COR-L47 (cell line): ENCODE measurements around the gene DIPK2B.

Experiments
- DNase-seq: peaks from one replicate; lab custom pipeline; 2025; lab: John Stamatoyannopoulos, UW

Gene DIPK2B, protein sequence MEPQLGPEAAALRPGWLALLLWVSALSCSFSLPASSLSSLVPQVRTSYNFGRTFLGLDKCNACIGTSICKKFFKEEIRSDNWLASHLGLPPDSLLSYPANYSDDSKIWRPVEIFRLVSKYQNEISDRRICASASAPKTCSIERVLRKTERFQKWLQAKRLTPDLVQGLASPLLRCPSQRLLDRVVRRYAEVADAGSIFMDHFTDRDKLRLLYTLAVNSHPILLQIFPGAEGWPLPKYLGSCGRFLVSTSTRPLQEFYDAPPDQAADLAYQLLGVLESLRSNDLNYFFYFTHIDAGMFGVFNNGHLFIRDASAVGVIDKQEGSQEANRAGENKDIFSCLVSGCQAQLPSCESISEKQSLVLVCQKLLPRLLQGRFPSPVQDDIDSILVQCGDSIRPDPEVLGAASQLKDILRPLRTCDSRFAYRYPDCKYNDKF

DNA sequence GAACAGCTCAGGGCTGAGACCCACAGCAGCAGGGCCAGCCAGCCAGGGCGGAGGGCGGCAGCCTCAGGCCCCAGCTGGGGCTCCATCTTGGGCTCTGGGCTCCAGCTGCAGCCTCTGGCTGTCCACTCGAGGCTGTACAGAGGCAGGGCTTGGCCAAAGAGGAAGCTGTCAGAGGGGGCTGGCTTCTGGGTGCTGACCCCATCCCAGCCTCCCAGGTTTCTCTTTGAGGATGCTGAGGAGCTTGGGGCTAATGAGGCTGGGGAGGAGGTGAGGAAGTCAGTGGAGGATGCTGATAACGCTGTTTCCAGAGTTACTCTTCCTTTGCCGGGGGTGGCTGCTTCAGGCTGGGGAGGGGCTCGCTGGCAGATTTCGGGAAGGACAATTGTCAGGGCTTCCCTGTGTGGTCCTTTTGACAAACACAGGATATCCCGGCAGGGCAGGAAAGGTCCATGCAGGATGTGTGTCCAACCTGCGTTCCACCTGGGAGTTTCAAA lies at the start of gene DIPK2B:
Gene DIPK2B (minus strand): TSS at position 136 of the 494 bp plus-strand sequence. CDS start 50 bp downstream, at position 86.
- DNase-seq = no peak

- DNase-seq = no peak
Observed at GRCh38 chrX:45240301-45240700, 39.6 kb upstream of the DIPK2B start.

GRCh38 chrX:45238489-45238888 lies 37.8 kb upstream of the DIPK2B start:
- DNase-seq = no peak

DNA sequence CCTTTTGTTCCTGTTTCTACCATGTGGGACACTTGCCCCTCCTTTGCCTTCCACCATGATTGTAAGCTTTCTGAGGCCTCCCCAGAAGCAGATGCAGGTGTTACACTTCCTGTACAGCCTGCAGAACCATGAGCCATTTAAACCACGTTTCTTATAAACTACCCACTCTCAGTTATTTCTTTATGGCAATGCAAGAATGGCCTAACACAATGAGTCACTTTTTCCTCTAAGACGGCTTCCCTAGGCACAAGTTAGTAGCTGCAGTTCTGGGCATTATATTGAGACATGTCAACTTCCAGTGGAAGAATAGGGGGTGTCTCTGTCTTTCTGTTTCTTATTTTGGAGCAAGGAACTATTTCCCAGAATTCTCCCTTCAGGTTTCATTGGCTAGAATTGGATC lies 32.9 kb upstream of the DIPK2B start:
- no peak for DNase-seq

DNA sequence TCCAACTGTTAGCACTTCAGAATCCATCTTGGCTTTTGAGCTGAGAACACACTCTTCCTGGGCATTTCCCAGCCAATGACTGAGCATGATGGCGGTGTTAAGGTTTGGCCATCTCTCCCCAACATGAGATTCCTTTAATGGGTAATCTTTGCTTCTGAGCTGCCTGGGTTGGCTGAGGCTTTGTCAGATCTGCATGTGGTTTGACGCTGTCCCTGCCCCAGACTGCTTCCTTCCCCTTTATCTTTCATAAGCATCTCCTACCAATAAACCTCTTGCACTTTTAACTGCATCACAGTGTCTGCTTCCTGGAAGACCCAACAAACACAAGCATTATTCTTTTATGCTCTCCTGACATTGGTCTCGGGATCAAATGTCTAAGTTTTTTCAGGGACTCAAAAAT lies 31.5 kb upstream of the DIPK2B start:
- DNase-seq = no peak

GRCh38 chrX:45230410-45230809 lies 29.7 kb upstream of the DIPK2B start:
- no peak for DNase-seq

GRCh38 chrX:45229348-45229747 lies 28.7 kb upstream of the DIPK2B start:
- DNase-seq = no peak

DNA sequence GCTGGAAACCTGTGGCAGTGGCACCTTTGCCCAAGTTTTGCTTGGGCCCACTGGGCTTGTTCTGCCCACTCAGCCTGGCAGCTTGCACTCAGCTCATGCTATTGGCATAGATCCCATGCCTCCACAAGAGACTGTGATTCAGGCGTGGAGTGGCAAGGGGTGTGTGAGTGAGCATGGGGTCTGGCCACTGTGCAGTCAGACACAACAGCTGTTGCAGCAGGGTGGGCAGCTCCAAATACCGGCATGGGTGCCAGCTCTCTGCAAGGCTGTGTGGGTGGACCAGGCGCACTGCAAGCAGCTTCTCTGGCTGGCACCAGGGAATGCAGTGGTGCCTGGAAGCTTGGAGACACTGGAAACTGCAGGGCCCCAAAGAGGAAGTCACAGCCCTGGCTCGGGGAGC lies 27.4 kb upstream of the DIPK2B start:
- no peak for DNase-seq

GRCh38 chrX:45208121-45208856 lies 7.6 kb upstream of the DIPK2B start:
- no peak for DNase-seq

GRCh38 chrX:45202171-45202570 lies 1.5 kb upstream of the DIPK2B start:
- no peak for DNase-seq

DNA sequence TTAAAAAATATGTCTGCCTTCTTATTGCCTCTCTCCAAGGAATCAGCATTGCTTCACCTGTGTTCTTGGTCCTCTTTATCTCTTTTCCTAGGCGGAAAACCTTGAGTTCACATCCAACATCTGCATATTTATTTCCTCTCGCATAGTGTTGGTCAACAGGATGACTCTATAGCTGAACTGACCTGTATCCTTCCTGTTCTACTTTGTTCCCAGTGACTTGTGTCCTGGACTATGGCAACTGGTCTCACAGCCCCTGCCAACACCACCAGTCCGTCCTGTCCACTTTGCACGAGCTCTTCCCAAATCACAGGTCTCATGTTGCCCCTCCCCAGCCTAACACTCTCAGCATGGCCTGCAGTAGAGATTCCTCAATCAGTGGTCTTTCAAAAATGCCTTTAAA lies 2.0 kb downstream of the DIPK2B start:
- DNase-seq = no peak

- no peak for DNase-seq
Observed at GRCh38 chrX:45198301-45198700, 2.4 kb downstream of the DIPK2B start.

- DNase-seq = no peak
Observed at GRCh38 chrX:45196701-45197100, 4.0 kb downstream of the DIPK2B start.

GRCh38 chrX:45191820-45192409 lies 8.8 kb downstream of the DIPK2B start:
- DNase-seq = no peak

GRCh38 chrX:45191383-45191782 lies 9.3 kb downstream of the DIPK2B start:
- no peak for DNase-seq

DNA sequence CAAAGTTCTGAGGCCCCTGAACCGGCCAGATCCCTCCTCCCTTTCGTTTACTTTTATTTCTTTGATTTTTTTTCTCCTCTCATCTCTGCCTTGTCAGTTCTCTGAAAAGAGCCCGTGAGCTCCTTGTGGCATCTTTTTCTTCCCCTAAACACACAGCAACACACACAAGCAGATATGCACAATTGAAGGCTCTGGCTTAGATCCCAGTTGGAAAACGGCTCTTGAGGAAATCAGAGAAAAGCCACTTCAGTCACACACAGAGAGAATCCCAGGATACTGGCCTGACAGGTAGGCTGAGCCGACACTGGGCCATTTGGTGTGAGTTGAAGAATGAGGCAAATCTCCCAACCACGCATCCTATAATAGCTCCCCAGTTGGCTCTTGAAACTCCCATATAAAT lies 12.9 kb downstream of the DIPK2B start:
- no peak for DNase-seq

GRCh38 chrX:45186643-45187026 lies 14.0 kb downstream of the DIPK2B start:
- no peak for DNase-seq

- no peak for DNase-seq
Observed at GRCh38 chrX:45184211-45184610, 16.5 kb downstream of the DIPK2B start.

DNA sequence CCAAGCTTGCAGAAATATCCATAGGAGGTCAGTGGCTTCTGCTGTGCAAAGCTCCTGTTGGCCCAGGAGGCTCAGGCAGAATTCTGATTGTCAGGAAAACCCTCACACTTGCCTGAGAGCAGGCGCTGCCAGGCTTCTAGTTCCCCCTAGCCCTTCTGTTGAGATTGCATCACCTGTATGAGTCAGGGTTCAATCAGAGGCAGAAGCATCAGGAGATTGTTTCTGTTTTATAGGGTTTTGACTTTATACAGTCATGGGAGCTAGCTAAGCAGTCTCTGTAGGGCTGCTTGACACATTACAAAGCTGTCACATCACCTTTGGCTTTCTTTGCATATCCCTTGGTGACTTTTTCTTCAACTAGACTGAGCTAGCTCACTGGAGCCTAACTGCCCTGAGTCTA lies 27.8 kb downstream of the DIPK2B start:
- no peak for DNase-seq

DNA sequence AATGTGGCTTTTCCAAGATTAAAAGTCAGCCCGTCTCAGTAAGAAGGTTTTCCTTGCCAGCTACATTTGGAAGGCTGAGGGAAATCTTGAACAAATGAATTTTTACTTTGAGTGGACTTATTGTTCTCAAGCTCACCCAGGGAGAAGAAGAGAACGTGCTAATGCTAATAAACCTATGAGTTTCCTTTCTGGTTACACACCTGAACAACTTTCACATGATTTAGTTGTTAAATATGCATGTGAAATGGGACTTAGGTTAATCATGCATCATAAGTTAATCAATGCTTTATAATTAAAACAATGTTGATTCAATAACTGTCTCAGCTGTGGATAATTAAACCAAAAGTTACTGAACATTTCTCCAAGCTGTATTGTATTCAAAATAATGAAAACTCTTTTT lies 33.9 kb downstream of the DIPK2B start:
- DNase-seq = no peak

DNA sequence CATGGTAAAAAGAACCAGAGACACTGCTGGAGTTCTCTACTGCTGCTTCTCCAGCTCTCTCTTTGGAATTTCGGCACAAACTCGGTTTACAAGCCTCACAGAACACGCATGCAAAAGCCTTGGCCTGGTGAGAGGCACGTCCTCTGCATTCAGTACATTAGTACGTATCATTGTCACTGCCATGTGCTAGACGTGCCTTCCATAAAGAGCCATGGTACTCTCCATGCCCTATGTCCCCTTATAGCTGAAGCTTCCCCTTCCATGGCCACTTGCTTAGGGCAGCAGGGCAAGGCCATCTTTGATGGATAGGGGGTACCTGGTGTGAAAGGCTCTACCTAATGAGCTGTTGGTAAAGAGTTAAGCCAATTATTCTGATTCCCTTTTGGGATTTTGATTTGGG lies 35.0 kb downstream of the DIPK2B start:
- no peak for DNase-seq

GRCh38 chrX:45164995-45165394 lies 35.7 kb downstream of the DIPK2B start:
- DNase-seq = no peak
